Measurements from ENCODE around the gene WRAP73.

The WRAP73 gene

GRCh38 chr1:3664700-3665375 is 14.9 kb upstream of the WRAP73 start:
- no peak for DNase-seq

GRCh38 chr1:3663999-3664699 is 14.2 kb upstream of the WRAP73 start:
- no peak for DNase-seq

DNA sequence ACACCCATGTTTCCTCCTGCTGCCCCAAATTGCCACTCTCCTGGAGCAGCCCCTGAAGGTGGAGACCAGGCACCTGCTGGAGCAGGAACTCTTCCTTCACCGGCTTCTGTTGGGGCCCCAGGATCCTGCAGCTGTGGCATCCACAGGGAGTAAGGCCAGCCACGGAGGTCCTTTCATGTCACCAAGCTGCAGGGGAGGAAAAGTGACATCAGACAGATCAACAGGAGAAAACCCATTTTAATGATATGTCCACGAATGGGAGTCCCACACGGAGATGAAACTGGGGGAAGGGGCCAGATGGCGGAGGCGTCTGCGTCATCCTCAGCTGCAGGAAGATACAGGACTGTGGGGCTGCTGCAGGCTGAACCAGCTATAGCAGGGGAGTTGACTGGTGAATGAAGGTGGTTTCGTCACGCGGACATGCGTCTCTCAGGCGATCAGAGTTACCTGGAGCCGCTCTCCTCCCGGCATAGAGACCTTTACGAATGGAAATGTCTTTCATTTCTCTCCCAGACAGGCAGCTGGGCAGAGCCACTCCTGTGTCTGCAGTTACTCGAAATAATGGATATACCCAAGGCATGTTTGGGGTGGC is 12.3 kb upstream of the WRAP73 start:
- DNase-seq: no peak

DNA sequence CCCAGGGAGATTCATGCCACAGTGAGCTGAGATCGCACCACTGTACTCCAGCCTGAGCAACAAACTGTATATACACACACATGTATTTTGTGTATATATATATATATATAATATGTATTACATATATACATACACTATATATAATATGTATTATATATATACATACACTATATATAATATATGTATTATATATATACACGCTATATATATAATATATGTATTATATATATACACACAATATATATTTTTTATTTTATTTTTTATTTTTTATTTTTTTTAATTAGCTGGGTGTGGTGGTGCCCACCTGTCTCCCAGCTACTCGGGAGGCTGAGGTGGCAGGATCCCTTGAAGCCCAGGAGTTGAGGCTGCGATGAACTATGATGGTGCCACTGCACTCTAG is 11.7 kb upstream of the WRAP73 start:
- no peak for DNase-seq

DNA sequence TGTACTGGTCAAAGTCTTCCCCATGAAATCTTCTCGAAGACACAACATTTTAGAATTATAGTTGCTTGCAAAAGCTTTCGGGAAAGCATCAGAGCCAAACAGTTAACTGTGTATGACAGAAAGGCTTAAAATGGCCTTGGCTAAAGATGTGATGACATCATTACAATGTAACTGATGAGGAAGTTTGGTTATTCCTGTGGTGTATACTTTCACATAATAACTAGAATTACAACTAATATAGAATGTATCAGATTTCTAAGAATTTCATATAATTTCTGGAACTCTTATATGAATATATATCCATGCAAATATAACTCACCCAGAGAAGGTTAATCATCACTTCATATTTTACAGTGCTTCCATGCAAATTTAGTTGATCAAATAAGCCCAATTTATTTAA is 10.8 kb upstream of the WRAP73 start:
- no peak for DNase-seq

DNA sequence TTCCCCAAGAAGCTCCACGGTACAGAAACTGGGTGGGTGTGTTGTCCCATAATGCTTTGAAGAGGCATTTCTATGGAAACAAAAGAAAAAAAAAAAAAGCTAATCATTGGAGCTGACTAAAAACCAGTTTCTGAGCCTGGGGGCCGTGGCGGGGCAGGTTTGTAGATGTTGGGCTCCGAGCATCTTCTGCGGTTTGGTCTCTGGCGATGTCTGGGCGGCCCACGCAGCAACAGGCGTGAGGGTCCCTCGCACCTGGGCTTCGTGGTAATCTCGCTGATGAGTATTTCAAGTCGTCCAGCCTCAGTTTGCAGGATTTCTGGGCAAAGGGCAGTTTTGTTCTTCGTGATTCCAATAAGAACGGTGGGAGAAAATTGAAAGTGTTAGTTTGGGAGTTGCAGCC is 9.2 kb upstream of the WRAP73 start:
- DNase-seq: no peak

DNA sequence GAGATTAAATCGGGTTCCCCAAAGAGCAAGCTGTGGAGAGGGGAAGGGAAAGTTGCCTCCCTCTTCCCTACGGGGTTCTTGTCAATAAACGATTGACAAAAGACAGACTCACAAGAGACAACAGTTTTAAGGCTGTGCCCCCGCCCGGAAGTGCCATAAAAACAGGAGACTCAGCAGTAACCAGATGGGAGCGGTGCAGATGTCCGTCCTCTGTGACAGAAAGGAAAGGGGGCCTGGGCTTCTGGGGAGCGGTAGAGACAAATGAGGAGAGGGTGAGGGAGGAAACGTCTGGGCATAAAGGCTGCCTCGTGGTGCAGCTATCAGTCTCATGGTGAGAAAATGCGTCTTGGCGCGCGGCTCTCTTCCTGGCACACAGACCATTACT is 8.3 kb upstream of the WRAP73 start:
- no peak for DNase-seq

GRCh38 chr1:3657578-3658230 is 7.8 kb upstream of the WRAP73 start:
- no peak for DNase-seq

DNA sequence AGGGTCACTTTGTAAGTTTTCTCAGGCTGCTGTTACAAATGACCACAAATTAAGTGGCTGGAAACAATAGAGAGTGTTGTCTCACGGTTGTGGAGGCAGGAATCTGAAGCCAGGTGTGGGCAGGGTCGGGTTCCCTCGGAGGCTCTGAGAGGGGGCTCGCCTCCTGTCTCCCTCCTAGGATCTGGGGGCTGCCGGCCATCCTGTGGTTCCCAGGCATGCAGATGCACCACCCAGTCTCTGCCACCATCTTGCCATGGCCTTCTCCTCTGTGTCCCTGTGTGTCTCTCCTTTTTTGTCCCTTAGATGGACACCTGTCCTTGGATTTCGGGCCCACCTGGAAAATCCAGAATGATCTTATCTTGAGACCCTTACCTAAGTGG is 7.2 kb upstream of the WRAP73 start:
- no peak for DNase-seq

- no peak for DNase-seq
Measured at GRCh38 chr1:3656450-3657095, 6.7 kb upstream of the WRAP73 start.

DNA sequence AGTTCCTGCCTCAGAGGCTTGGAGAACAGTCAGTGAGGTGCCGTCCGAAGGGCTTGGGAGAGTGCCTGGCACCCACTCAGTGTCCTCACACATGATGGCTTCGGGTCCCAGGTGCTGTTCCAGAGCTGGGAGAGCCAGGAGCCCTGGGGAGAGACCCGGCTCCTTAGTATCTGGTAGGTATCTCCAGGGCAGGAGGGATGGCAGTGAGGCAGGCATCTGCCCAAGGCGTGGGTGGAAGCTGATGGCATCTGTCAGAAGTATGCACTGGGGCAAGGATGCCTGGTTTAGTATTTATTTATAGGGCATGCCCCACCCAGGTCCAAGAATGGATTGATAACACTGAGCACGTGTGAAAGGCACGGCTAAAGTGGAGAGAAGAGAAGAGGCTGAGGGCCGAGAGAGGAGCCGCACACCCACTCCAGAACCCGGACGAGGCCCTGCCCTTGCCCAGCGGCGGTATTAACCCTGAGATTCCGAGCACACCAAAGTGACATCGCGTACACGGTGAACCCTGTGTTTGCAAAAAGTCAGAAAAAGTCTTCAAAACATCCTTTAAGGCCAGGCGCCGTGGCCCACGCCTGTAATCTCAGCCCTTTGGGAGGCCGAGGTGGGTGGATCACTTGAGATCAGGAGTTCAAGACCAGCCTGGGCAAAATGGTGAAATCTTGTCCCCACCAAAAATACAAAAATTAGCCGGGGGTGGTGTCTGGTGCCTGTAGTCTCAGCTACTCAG is 4.8 kb upstream of the WRAP73 start:
- DNase-seq: no peak

GRCh38 chr1:3653286-3653618 is 3.3 kb upstream of the WRAP73 start:
- no peak for DNase-seq

GRCh38 chr1:3652548-3653285 is 2.8 kb upstream of the WRAP73 start:
- no peak for DNase-seq

DNA sequence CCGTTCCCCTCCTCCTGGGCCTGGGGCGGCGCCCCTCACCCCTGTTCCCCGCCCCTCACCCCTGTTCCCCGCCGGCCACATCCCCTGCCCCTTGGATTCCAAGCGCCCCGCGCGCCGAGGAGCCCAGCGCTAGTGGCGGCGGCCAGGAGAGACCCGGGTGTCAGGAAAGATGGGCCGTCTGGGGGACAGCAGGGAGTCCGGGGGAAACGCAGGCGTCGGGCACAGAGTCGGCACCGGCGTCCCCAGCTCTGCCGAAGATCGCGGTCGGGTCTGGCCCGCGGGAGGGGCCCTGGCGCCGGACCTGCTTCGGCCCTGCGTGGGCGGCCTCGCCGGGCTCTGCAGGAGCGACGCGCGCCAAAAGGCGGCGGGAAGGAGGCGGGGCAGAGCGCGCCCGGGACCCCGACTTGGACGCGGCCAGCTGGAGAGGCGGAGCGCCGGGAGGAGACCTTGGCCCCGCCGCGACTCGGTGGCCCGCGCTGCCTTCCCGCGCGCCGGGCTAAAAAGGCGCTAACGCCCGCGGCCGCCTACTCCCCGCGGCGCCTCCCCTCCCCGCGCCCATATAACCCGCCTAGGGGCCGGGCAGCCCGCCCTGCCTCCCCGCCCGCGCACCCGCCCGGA is 2.1 kb upstream of the WRAP73 start, which contains the start of gene TP73:
Gene TP73 (plus strand): TSS at position 587 of the 618 bp plus-strand sequence. CDS start 29,850 bp downstream, outside the sequence.
- no peak for DNase-seq

GRCh38 chr1:3651026-3651929 is 1.4 kb upstream of the WRAP73 start:
- no peak for DNase-seq

- DNase-seq: no peak
Measured at GRCh38 chr1:3650248-3651025, 534 bp upstream of the WRAP73 start.

DNA sequence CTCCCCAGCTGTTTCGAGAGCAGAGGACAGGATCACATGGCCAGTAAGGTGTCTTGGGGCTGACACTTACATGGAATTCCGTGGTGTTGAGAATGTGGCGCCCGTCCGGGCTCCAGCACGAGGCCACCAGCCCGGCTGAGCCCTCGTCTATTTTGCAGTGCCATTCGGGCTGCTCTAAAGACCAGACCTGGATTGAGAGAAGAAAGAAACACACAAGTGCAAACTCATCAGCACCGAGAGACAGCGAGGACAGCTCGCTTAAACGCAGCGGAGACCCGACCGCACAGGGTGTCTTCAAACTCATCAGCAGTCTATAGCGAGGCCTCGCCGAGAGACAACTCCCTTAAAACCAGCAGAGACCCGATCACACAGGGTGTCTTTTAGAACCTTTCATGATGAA is 3.3 kb downstream of the WRAP73 start:
- no peak for DNase-seq

DNA sequence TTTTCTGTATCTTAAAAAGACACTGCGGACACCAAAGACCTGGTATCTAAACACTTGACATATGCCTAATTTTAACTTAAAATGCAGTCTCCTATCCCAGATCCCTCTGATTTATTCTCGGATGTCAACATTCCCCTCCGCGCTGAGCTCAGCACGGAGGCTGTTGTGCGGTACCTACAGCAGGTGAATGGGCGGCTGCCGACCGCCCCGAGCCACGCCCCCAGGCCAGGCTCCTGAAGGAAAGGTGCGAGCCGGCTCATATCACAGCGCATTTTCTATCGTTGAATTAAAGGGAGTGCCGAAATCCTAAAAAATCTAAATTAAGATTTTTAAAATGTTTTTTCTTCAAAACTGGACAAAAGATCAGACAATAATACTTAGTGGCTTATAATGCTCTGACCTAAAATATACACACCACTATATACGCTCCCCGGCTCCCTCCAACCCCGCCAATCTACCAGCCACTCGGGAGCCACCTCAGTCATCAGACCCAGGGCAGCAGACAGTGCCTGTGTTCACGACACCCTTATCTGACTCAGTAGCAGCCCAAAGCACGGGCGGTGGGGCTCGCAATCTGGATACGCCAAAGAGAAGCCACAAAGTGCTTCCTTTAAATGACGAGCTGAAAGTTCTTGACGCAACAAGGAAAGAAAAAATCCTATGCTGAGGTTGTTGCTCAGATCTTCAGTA is 4.1 kb downstream of the WRAP73 start:
- DNase-seq: no peak

DNA sequence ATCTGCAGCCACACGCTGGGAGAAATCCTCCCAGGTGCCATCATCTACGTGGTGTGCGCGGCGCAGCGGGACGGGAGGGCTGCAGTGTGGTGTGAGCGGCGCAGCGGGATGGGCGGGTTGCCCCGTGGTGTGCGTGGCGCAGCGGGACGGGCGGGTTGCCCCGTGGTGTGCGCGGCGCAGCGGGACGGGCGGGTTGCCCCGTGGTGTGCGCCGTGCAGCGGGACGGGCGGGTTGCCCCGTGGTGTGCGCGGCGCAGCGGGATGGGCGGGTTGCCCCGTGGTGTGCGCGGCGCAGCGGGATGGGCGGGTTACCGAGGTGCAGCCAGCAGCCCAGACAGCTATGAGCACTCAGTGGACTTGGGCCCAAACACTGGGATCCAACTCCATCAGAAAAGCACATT is 4.7 kb downstream of the WRAP73 start:
- no peak for DNase-seq

Measured in CD4-positive, alpha-beta T cell treated with Interleukin-12 subunit alpha and Interleukin-12 subunit beta, for 1 hour (primary cell).